ENCODE measurements around the gene CEP89.
"Not testable (repeated sequence)": the region's sequence is repeated elsewhere in the genome, so short reads cannot be mapped to it uniquely, and the experiment has no call there.

- TF ChIP-seq, protein P1, sequence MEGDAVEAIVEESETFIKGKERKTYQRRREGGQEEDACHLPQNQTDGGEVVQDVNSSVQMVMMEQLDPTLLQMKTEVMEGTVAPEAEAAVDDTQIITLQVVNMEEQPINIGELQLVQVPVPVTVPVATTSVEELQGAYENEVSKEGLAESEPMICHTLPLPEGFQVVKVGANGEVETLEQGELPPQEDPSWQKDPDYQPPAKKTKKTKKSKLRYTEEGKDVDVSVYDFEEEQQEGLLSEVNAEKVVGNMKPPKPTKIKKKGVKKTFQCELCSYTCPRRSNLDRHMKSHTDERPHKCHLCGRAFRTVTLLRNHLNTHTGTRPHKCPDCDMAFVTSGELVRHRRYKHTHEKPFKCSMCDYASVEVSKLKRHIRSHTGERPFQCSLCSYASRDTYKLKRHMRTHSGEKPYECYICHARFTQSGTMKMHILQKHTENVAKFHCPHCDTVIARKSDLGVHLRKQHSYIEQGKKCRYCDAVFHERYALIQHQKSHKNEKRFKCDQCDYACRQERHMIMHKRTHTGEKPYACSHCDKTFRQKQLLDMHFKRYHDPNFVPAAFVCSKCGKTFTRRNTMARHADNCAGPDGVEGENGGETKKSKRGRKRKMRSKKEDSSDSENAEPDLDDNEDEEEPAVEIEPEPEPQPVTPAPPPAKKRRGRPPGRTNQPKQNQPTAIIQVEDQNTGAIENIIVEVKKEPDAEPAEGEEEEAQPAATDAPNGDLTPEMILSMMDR (IDR thresholded peaks at IDR 0.05; ENCODE audit: borderline replicate concordance, extremely low read depth, low read length, poor library complexity, severe bottlenecking) = not testable (repeated sequence)
- TF ChIP-seq EZH2 (IDR thresholded peaks at IDR 0.05; ENCODE audit: borderline replicate concordance, low read depth, low read length, severe bottlenecking) = not testable (repeated sequence)
These were observed 39.1 kb upstream of the CEP89 start for GRCh38 chr19:33010891-33011290.

Data from DND-41 (cell line).